HEK293 (cell line): ENCODE results near the gene COX7A2.

Experiments used
- CTCF ChIP-seq: fragments of 450-650 bp; formaldehyde crosslinking; IDR thresholded peaks from 2 replicates; pipeline ENCODE4 v1.5.1; 2016; ENCODE audit warnings: missing biosample characterization, missing genetic modification characterization
- MYNN ChIP-seq: fragments of 450-650 bp; formaldehyde crosslinking; IDR thresholded peaks from 2 replicates; pipeline ENCODE4 v1.5.1; 2016; ENCODE audit warnings: missing biosample characterization, missing genetic modification characterization, borderline replicate concordance
- OVOL3 ChIP-seq: fragments of 450-650 bp; formaldehyde crosslinking; IDR thresholded peaks from 2 replicates; pipeline ENCODE4 v1.5.1; 2016; ENCODE audit warnings: missing biosample characterization, missing genetic modification characterization
- YY1 ChIP-seq: fragments of 450-650 bp; formaldehyde crosslinking; IDR thresholded peaks from 2 replicates; pipeline ENCODE4 v1.5.1; 2018; ENCODE audit warnings: missing biosample characterization, missing genetic modification characterization
- ZNF146 ChIP-seq: fragments of 450-650 bp; formaldehyde crosslinking; IDR thresholded peaks from 2 replicates; pipeline ENCODE4 v1.5.1; 2016; ENCODE audit warnings: missing biosample characterization, missing genetic modification characterization
- ZNF155 ChIP-seq: fragments of 450-650 bp; formaldehyde crosslinking; IDR thresholded peaks from 2 replicates; pipeline ENCODE4 v1.5.1; 2016; ENCODE audit warnings: missing biosample characterization, missing genetic modification characterization
- ZNF266 ChIP-seq: fragments of 450-650 bp; formaldehyde crosslinking; IDR thresholded peaks from 2 replicates; pipeline ENCODE4 v1.5.1; 2016; ENCODE audit warnings: missing biosample characterization, missing genetic modification characterization, low read depth
- ZNF514 ChIP-seq: fragments of 450-650 bp; formaldehyde crosslinking; IDR thresholded peaks from 2 replicates; pipeline ENCODE4 v1.5.1; 2016; ENCODE audit warnings: missing biosample characterization, missing genetic modification characterization
- TF ChIP-seq, protein P1 (sequence below): fragments of 450-650 bp; formaldehyde crosslinking; IDR thresholded peaks from 2 replicates; pipeline ENCODE4 v1.5.1; 2017; ENCODE audit warnings: missing biosample characterization, missing genetic modification characterization

DNA sequence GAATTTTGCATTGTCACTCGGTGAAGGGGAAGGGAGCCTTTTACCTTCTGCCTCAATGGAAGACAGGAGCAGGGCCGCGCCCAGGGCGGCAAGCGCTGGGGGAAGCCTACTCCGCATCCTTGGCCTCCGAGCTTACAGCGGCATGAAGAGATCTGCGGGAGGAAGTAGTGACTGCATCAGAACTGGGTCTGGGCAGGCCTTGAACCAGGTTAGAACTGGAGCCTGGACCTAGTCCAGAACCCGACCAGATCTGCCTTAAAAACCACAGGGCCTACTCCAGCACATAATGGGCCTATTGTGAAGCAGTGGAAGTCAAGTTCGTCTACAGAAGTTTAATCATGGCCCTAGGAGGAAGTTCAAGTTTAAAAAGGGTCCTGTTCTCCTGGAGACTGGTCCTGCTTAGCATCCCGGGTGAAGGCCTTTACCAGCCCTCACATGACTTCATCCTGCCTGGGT, 40.9 kb downstream of the COX7A2 start:
- TF ChIP-seq ZNF146 (tag by site-specific recombination), result no peak
- no peak for TF ChIP-seq CTCF (tag by site-specific recombination)
- TF ChIP-seq MYNN, result no peak
- TF ChIP-seq YY1, result no peak
- TF ChIP-seq, protein P1, sequence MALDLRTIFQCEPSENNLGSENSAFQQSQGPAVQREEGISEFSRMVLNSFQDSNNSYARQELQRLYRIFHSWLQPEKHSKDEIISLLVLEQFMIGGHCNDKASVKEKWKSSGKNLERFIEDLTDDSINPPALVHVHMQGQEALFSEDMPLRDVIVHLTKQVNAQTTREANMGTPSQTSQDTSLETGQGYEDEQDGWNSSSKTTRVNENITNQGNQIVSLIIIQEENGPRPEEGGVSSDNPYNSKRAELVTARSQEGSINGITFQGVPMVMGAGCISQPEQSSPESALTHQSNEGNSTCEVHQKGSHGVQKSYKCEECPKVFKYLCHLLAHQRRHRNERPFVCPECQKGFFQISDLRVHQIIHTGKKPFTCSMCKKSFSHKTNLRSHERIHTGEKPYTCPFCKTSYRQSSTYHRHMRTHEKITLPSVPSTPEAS (tag by site-specific recombination), result no peak
- no peak for TF ChIP-seq ZNF155 (tag by site-specific recombination)
- no peak for TF ChIP-seq ZNF266 (tag by site-specific recombination)
- no peak for TF ChIP-seq OVOL3
- no peak for TF ChIP-seq ZNF514 (tag by site-specific recombination)
